Right renal pelvis (tissue), 4 donors: ENCODE results near the gene IBSP. TPM values are rescaled to one million over a fixed set of nuclear protein-coding genes. Genes with fewer than 3 reads are reported as not detected.

Experiments
- DNase-seq, 4 donors: peaks; one replicate each; pipeline ENCODE4 v3.0.0-alpha.2; 2013; ENCODE audit warnings: low read depth in 4 of 4, low spot score in 3 of 4, missing footprints in 1 of 4
- polyA plus RNA-seq, 4 donors: library from polyadenylated mRNA; unstranded; fragments of 120-200 nt; gene quantifications; one replicate each; pipeline ENCODE4 v1.2.1, GENCODE V29; 2013; ENCODE audit not compliant: insufficient read length in 4 of 4

Gene IBSP
- polyA plus RNA-seq, 4 donors, result not detected

DNA sequence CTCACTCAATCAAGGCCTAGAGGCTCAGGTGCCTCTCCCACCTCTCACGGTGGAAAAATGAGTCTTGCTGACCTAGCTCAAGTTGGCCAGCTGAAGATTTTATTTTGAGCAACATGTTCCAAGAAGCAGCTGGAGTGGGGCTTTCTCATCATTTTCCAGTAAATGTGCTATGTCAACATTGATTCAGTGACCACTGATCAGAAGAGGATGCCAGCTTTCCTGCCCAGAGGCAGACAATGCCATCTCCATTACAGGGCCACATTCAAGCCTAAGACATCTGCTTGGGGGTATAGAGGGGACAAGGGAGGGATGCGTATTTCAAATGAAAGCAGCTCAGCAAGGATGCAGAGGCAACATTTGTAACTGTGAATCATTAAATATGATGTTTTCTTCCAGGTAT, 36.4 kb downstream of the IBSP start:
- DNase-seq, result no peak

DNA sequence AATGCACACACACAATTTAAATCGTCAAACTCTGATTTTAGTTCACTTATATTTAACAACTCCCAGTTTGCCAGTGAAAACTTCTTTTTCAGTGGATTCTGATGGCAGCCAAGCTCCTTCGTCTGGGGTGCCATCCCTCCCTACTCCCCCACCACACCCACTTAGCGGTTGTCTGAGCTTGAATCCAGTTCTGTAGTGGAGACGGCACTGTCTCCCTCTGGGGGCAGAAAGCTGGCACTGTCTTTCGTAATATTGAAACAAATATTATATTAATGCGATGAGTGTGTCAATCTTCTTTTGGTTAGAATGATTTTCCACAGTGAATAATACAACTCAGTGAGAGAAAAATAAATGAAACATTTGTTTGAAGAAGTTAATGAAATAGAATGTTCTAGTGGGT, 38.9 kb downstream of the IBSP start:
- no peak for DNase-seq

DNA sequence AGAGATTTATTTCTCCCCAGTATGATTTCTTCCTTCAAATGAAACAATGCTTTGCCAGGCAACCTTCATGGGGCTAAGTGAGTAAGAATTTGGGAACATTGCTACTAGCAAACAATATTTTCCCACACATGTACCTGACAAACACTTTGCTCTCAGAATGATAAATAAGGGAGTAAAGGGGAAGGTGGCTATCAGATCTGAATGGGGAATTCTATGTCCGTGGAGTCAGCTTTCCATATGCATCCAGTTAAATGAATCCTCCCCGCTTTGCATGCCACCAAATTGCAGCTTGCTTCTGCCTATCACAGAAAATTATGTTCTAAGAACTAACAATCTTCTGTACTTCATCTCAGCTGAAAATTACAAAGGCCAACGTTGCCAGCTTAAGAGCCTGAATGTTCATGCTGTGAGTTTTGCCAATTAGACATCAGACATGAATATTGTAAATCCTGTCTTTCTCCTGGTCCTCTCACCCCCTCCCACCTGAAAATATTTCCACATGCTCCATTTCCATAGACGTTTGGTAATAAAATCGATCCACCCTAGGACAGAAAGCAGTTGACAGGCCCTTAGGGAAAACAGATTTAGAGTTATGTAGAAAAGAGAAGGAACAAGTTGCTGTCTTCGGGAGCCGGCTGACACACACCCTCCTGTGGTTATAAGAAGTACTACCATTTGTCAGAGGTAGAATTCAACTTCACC, 39.7 kb downstream of the IBSP start:
- peak in 2 of 4 donors; percentile 8 to 31 for DNase-seq

DNA sequence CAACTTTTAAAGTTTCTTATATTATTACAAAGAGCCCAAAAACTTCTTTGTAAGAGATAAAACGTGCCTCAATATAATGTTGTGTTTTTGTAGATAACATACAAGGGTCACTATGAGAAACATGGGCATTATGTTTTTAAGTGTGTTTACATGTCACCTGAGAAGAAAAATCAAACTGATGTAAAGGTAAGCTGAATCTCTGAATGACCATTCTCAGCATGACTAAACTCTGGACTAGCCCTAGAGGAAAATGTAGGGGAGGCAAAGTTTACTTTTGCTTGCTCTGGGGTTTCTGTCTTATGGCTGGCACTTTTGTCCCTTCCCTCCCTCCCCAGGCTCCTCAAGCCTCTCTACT, 40.2 kb downstream of the IBSP start:
- DNase-seq, result no peak

DNA sequence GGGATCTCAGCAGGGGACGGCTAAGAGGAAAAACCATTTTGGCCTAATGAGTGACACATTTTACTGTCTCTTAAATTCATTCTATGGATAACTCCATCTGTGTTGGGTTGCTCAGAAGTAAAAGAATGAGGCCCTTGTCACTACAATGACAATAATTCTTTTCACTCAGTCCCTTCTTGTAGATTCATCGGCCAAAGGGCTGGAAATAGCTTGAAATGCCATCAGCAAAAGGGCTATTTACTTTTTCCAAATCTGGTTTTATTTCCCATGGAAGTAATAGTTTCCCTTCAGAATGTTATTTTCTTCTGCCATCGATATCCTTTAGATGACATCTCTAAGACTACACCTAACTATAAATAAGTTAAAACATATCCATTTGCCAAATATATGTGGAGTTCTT, 40.8 kb downstream of the IBSP start:
- DNase-seq, result no peak

DNA sequence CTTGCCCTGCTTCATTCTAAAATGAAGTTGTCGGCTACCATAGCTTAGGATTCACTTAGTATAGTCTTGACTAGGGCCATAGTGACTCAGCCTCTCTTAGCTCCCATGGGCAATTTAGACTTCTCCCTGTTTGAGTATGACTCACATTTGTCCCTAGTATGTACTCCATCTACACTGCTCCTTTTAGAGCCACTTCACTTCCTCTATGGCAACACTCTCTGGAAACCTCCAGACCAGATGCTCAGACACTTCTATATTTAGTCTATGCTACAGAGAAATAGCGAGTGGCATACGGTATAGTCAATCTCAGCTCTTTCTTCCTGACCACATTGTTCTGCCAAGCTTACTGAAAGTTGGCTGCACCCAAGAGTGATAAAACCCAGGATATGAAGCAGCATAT, 44.6 kb downstream of the IBSP start:
- no peak for DNase-seq

DNA sequence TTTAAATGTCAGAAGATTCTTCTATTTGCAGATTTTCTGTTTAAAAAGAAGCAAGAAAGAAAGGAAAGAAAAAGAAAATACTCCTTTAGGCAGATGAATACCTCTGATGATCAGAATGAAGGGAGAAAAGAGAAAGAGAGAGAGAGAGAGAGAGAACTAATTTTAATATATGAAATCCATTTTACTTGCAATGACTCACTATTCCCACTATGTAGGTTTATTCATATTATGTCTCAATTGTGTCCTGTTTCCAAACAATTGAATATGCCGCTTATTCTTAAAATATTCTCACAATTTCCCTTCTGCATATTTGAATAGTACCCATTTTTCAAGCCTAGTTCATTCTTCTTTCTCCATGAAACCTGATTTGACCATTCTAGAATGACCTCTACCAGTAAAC, 45.1 kb downstream of the IBSP start:
- no peak for DNase-seq

DNA sequence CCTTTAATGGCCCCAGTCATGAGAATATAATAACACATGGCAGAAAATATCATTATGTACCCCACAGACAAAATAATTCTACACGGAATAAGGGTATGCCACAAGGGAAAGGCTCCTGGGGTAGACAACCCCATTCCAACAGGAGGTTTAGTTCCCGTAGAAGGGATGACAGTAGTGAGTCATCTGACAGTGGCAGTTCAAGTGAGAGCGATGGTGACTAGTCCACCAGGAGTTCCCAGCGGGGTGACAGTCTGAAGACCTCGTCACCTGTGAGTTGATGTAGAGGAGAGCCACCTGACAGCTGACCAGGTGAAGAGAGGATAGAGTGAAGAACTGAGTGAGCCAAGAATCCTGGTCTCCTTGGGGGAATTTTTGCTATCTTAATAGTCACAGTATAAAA, 46.9 kb downstream of the IBSP start:
- no peak for DNase-seq

DNA sequence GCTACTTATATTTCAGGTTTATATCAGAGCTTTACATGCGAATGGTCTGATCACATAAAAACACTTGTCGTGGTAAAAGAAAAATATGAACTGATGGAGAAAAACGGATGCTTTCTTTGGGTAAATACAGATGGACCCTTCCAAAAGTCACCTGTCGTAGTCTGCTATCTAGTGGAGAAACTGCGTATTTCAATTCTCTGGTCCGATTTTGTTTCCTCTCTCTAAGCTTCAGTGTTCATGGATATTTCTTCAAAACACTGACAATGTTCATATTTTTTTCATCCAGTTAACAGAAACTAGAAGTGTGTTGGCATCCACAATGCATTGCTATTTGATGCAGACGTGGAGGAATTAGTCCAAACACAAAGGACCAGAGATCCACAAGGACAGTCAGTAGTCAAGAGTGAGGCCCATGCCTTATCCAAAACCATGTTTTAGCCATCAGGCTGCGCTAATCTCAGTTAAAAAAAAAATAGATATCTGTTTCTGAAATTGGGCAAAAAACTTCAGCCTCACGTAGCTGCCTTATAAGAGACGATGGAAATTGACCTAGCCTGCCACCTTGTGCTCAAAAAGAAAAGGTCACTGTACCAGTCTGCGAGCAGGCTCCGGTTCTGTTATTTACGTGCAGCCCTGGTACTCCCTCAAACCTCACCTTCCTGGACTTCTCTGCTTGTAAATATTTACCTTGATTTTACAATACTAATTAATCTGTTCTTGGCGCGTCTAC, 49.4 kb downstream of the IBSP start:
- DNase-seq, result peak in 1 of 4 donors; percentile 40

DNA sequence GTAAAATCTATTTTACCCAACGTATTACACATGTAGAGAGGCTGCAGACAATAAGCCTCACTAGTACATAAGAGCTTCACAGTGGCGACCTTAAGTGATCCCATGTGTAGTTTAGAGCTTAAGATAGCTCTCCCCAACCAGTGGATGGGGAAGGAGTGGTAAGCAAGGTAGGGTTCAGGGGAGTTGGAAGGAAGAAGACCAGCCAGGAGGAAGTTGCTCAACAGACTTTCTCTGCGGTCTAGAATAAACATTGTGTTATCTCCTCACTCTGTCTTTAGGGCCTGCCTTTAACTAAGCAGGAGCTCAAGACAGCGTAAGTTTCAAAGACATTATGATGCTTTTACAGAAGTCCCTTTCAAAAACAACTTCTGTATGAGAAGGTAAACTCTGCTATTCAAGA, 50.3 kb downstream of the IBSP start:
- DNase-seq, result no peak

DNA sequence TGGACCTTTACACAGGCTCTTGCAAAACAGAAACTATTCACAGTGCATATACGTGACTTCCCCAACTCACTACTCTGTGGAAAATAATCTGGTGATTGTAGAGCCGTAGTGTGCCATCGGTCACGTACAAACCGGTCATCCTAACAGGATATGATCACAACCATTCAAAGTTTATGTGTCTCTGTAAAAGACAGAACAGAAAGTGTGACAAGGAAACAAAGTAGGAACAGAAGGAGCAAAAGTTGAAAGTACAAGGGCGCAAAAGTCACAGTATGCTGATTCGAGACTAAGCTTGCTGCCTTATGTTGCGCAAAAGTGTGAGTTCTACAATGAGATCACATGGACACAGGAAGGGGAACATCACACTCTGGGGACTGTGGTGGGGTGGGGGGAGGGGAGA, 52.0 kb downstream of the IBSP start:
- DNase-seq, result no peak

DNA sequence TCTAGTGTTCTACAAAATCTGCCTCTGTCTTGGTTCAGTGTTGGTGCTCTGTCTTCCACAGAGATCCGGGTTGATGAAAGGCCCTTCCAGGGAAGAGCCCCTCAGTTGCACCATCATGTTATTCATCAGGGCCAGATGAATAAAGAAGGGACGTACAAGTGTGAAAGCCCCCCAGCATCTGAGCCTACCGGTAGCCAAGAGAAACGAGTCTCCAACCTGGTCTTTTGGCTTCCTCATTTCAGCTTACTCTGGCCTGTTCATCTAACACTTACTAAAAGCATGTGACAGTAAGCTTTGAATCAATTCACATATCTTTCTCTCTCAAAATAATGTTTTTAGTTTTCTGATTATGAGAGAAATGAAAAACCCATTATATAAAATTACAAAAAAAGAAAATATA, 52.6 kb downstream of the IBSP start:
- DNase-seq, result no peak

DNA sequence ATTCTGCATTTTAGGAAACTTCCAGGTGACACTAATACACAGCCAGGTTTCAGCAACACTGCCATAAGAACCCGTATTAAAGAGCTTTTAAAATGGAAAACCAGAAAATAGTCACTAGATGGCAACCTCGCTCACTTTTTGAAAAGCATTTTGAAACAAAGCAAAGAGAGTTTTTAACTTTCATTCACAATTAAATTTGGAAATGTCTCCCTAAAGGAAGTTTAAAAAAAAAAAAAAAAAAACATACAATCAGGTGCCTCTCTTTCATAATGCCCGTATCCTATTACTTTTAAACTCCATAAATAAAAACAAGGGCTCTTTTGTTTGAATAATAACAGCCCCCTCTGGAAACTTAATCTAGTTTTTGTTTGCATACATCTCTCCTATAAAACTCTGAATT, 53.8 kb downstream of the IBSP start:
- DNase-seq, result peak; percentile 43 to 53 (median 46)

DNA sequence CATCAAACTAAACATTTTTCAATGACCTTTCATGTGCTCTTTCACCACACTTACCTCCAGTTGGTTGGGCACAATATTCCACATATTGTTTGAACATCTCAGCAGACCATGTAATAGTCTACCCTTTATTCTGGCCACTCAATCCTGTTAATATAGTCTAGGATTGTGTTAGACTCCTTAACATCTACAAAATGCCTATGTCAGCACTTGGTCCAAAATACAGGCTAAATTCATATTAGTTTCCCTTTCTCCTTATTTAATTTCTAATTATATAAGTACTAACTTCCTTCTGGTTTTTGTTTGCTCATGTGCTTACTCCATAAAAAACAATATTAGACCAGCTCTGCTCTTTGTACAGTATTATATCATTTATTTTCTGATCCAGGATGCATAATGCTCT, 54.5 kb downstream of the IBSP start:
- no peak for DNase-seq

DNA sequence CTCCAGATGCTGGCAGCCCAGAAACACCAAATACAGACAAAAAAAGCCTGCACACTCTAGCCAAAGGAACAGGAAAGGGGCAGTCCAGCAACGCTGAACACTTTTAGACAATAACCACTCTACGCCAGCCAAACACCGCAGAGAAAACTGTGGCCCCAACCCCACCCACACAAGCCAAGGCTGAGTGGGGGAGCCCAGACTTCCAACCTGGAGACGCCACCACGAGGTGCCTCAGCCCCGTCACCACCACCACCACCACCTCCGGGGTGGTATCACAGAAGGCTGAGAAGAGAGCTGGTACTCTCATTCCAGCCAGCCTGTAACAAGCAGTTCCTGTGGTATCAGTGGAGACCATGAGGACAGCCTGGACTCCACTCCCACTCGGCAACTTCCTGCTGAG, 56.2 kb downstream of the IBSP start:
- no peak for DNase-seq

DNA sequence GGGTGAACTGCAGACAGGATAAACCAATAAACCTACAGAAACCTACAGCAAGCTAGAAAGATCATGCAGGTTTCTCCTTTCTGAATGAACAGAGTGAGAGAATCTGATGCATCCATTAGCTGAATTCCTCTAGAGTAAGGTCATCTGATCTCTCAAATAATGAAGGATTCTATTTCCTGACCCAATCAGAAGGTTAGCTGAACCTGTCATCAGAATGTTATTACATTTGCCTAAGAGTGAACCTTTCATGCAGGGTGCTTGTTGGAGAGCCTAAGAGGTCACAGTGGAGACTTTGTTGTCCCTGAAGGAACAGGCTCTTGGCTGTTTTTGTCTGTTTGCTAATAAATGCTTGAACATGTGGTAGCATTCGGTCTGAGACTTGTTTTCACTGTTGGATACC, 57.5 kb downstream of the IBSP start:
- no peak for DNase-seq

DNA sequence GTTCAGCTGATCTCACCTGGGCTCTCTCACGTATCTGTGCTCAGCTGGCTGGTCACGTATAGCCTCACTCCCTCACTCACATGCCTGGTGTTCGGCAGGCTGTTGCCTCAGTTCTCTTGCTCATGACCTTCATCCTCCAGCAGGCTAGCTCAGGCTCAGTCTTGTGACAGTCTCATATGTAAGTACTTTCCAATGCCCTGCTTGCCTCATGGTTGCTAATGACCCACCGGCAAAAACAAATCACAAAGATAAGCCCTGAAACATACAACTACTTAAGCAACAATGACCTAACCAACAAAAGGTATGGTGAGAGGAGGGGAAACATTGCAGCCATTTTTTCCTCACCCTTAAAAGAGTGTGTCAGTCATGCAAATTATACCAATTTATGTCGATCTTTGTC, 58.4 kb downstream of the IBSP start:
- no peak for DNase-seq

Other genes starting within 250 kb of the IBSP start
- not detected for gene DSPP, start 191.0 kb upstream of the IBSP start, polyA plus RNA-seq
- under 1 TPM in 1 of 4 donors, not detected in 3; 0.01 TPM for gene DMP1, start 149.3 kb upstream of the IBSP start, polyA plus RNA-seq
- gene MEPE, start 33.4 kb downstream of the IBSP start, polyA plus RNA-seq, result not detected
- gene SPP1, start 176.2 kb downstream of the IBSP start, polyA plus RNA-seq, result 100 to 1,000 TPM; 140 to 306 (median 197) TPM
- 10 to 100 TPM; 60.2 to 77.0 (median 68.6) TPM for gene PKD2, start 208.1 kb downstream of the IBSP start, polyA plus RNA-seq